ENCODE data around the gene MAFB.

Gene MAFB

DNA sequence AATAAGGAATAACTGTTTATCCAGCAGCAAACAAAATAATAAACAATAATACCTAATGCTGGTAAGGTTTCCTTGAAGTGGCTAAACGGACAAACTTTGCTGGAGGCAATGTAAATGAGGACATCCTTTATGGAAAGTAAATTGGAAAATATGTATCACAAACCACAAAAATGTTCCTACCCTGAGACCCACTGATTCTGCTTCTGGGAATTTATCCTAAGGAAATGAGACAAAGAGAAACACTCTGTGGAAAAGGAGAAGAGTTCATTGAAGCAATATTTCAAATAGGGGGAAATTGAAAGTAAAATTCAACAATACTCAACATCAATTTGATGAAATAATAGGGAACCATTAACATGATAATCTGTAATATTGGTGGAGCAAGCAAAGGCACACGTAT is 37.9 kb downstream of the MAFB start:
- TF ChIP-seq, protein P1, sequence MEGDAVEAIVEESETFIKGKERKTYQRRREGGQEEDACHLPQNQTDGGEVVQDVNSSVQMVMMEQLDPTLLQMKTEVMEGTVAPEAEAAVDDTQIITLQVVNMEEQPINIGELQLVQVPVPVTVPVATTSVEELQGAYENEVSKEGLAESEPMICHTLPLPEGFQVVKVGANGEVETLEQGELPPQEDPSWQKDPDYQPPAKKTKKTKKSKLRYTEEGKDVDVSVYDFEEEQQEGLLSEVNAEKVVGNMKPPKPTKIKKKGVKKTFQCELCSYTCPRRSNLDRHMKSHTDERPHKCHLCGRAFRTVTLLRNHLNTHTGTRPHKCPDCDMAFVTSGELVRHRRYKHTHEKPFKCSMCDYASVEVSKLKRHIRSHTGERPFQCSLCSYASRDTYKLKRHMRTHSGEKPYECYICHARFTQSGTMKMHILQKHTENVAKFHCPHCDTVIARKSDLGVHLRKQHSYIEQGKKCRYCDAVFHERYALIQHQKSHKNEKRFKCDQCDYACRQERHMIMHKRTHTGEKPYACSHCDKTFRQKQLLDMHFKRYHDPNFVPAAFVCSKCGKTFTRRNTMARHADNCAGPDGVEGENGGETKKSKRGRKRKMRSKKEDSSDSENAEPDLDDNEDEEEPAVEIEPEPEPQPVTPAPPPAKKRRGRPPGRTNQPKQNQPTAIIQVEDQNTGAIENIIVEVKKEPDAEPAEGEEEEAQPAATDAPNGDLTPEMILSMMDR (IDR thresholded peaks at IDR 0.05; ENCODE audit: insufficient read depth, low read length, missing control alignments) = no peak
- H3K4me3 ChIP-seq (ENCODE audit: low read depth, low read length) = no peak overlapping the region
- CTCF ChIA-PET = interaction anchor here (1.2 kb wide), 1 partner anchor 20 kb away, joined by 3 read pairs; no protein-coding TSS in a partner anchor
- POLR2A ChIA-PET = no interaction called here
- DNase-seq (ENCODE audit: low read depth, low spot score) = peak; percentile 14

GRCh38 chr20:40650707-40651106 is 38.3 kb downstream of the MAFB start:
- ChIA-PET POLR2A (no interaction called here), CTCF (interaction anchor here (1.2 kb wide), 1 partner anchor 20 kb away, joined by 3 read pairs; no protein-coding TSS in a partner anchor)
- H3K4me3 ChIP-seq (ENCODE audit: low read depth, low read length) = no peak overlapping the region
- TF ChIP-seq, protein P1 (IDR thresholded peaks at IDR 0.05; ENCODE audit: insufficient read depth, low read length, missing control alignments) = no peak
- DNase-seq (ENCODE audit: low read depth, low spot score) = no peak

- POLR2A ChIA-PET = no interaction called here
- DNase-seq (ENCODE audit: low read depth, low spot score) = no peak
- TF ChIP-seq, protein P1 (IDR thresholded peaks at IDR 0.05; ENCODE audit: insufficient read depth, low read length, missing control alignments) = no peak
- CTCF ChIA-PET = interaction anchor here (1.0 kb wide), 1 partner anchor 315 kb away, joined by 3 read pairs; no protein-coding TSS in a partner anchor
- H3K4me3 ChIP-seq (ENCODE audit: low read depth, low read length) = no peak overlapping the region
Observed at GRCh38 chr20:40648210-40649072, 40.6 kb downstream of the MAFB start.

DNA sequence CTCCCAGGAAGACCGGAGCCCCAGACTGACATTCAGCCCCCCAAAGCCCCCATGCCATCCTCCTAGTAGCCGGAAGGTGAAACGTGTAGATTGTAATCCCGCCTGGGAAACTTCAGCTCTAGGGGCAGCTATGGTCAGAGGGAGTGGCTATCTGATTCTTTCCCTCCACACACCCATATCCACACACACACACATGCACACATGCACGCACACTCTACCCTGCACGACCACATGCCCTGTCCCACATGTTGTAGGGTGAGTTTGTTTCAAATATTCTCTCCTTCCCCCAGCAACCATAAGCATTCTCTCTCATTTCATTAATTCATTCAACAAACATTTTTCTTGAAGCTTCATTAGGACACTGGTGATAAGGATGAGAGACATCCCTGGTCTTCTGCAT is 42.2 kb downstream of the MAFB start:
- H3K4me3 ChIP-seq (ENCODE audit: low read depth, low read length) = no peak overlapping the region
- POLR2A ChIA-PET = no interaction called here
- no peak for DNase-seq (ENCODE audit: low read depth, low spot score)
- TF ChIP-seq, protein P1 (IDR thresholded peaks at IDR 0.05; ENCODE audit: insufficient read depth, low read length, missing control alignments) = no peak
- CTCF ChIA-PET = no interaction called here

DNA sequence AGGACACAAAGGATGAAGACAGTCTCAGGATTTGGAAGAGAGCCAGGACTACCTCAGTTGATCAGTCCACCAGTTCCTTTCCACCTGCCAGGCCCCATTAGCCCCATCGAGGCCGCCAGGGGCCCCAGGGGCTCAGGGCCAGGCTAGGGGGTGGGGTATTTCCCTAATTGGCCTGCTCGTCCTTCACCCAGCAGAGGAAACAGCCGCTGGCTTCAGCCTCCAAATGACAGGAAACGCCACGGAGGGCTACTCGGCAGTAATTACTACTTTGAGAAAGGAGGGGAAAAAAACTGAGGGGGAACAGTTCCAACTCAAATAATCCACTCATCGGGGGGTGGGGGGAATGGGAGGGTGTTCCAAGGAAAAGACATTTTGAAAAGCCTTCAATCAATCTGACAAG is 42.7 kb downstream of the MAFB start:
- TF ChIP-seq, protein P1 (IDR thresholded peaks at IDR 0.05; ENCODE audit: insufficient read depth, low read length, missing control alignments) = no peak
- CTCF ChIA-PET = no interaction called here
- no peak overlapping the region for H3K4me3 ChIP-seq (ENCODE audit: low read depth, low read length)
- DNase-seq (ENCODE audit: low read depth, low spot score) = no peak
- POLR2A ChIA-PET = no interaction called here

- POLR2A ChIA-PET = no interaction called here
- TF ChIP-seq, protein P1 (IDR thresholded peaks at IDR 0.05; ENCODE audit: insufficient read depth, low read length, missing control alignments) = no peak
- CTCF ChIA-PET = no interaction called here
- H3K4me3 ChIP-seq (ENCODE audit: low read depth, low read length) = no peak overlapping the region
- no peak for DNase-seq (ENCODE audit: low read depth, low spot score)
Observed at GRCh38 chr20:40644863-40645262, 44.2 kb downstream of the MAFB start.
